Stimulated activated naive CD8-positive, alpha-beta T cell treated with anti-CD3 and anti-CD28 coated beads, Interleukin-15, amount 100 ng/mL, for 72 hours (primary cell): ENCODE results near the gene TFRC.
"Not testable (repeated sequence)": the region's sequence is repeated elsewhere in the genome, so short reads cannot be mapped to it uniquely, and the experiment has no call there.

ENCODE experiments used
- ATAC-seq: fragments of 150-1000 bp; cut with Tn5 transposase; 2 replicates; pipeline ENCODE4 v1.10.0; 2021; ENCODE audit warnings: mild to moderate bottlenecking, moderate library complexity
- DNase-seq, 2 donors: peaks; one replicate each; pipeline ENCODE4 v3.0.0; 2021 to 2022
- H3K27ac Mint-ChIP-seq, 2 donors: one replicate each; pipeline ENCODE4 v1.8.0; 2022; ENCODE audit warnings: mild to moderate bottlenecking in 2 of 2, mixed read lengths in 2 of 2, moderate library complexity in 2 of 2
- H3K27me3 Mint-ChIP-seq: one replicate; pipeline ENCODE4 v1.8.0; 2022; ENCODE audit warnings: mixed read lengths
- H3K4me1 Mint-ChIP-seq: one replicate; pipeline ENCODE4 v1.8.0; 2022; ENCODE audit warnings: mild to moderate bottlenecking, mixed read lengths
- H3K4me3 Mint-ChIP-seq, 2 donors: one replicate each; pipeline ENCODE4 v1.8.0; 2022; ENCODE audit warnings: mild to moderate bottlenecking in 2 of 2, mixed read lengths in 2 of 2, moderate library complexity in 1 of 2
- H3K9me3 Mint-ChIP-seq, 2 donors: one replicate each; pipeline ENCODE4 v1.8.0; 2022; ENCODE audit warnings: mixed read lengths in 2 of 2

The TFRC gene

DNA sequence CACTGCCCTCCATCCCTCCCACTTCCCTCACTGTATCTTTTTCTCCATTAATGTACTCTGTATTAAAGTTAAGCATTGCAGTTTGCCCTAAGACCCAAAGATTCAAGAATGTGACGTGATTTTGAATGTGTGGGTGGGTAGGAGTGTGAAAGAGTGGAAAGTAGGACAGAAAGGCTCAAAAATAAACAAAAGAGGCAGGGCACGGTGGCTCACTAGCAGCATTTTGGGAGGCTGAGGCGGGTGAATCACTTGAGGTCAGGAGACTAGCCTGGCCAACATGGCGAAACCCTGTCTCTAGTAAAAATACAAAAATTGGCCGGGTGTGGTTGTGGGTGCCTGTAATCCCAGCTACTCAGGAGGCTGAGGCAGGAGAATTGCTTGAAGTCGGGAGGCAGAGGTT, 18.4 kb downstream of the TFRC start:
- ATAC-seq, result no peak
- H3K4me3 Mint-ChIP-seq, result no peak overlapping the region
- no peaks in the 10 kb centered on the region for H3K4me1 Mint-ChIP-seq

GRCh38 chr3:196063049-196063448, 18.8 kb downstream of the TFRC start:
- ATAC-seq, result no peak
- Mint-ChIP-seq H3K27ac (no peak overlapping the region), H3K27me3 (no peaks in the 10 kb centered on the region), H3K4me3 (no peak overlapping the region), H3K9me3 (no peaks in the 10 kb centered on the region), H3K4me1 (no peaks in the 10 kb centered on the region)
- no peak for DNase-seq

More for the DNA sequence above, 18.4 kb downstream of the TFRC start:
- no peaks in the 10 kb centered on the region for H3K27me3 Mint-ChIP-seq
- H3K27ac Mint-ChIP-seq, result no peak overlapping the region
- DNase-seq, result no peak
- H3K9me3 Mint-ChIP-seq, result no peaks in the 10 kb centered on the region

DNA sequence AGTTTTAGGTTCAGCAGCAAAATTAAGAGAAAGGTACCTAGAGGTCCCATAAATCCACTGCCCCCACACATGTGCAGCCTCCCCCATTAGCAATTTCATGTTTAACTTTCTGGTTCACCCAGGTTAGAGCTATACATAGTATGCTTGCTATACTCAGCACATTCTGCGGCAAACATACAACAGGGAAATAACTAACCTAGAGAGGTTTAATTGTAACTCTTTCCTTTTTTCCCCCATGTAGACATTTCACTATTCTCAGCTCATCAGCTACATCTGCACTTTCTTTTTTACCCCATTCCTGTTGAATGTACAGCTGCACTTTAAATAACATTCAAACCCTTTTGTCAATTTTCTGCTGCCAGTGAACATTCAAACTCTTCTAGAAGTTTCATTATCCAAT, 21.1 kb downstream of the TFRC start:
- no peak for DNase-seq
- no peaks in the 10 kb centered on the region for H3K27me3 Mint-ChIP-seq
- no peaks in the 10 kb centered on the region for H3K9me3 Mint-ChIP-seq
- H3K4me3 Mint-ChIP-seq, result no peak overlapping the region
- peak overlapping the region in 1 of 2 donors; percentile 16 for H3K27ac Mint-ChIP-seq
- H3K4me1 Mint-ChIP-seq, result no peaks in the 10 kb centered on the region
- no peak for ATAC-seq

- Mint-ChIP-seq H3K27me3 (no peaks in the 10 kb centered on the region), H3K9me3 (no peaks in the 10 kb centered on the region), H3K4me1 (no peaks in the 10 kb centered on the region), H3K27ac (peak overlapping the region in 1 of 2 donors; percentile 62), H3K4me3 (no peak overlapping the region)
- no peak for ATAC-seq
- no peak for DNase-seq
Observed at GRCh38 chr3:196057760-196058331, 24.0 kb downstream of the TFRC start.

- H3K9me3 Mint-ChIP-seq, ATAC-seq: not testable (repeated sequence)
- peak overlapping the region in 1 of 2 donors; percentile 33 for H3K27ac Mint-ChIP-seq
Observed at GRCh38 chr3:196056371-196056770, 25.5 kb downstream of the TFRC start.

GRCh38 chr3:196055683-196056270, 26.1 kb downstream of the TFRC start:
- Mint-ChIP-seq H3K4me1 (peaks cover 8% of the 10 kb centered on the region), H3K27me3 (no peaks in the 10 kb centered on the region), H3K4me3 (no peak overlapping the region), H3K27ac (peak overlapping the region; percentile 71 to 77), H3K9me3 (no peaks in the 10 kb centered on the region)
- DNase-seq, result no peak
- peak; percentile 40 for ATAC-seq

More at GRCh38 chr3:196056371-196056770, 25.5 kb downstream of the TFRC start:
- DNase-seq, H3K27me3 Mint-ChIP-seq, H3K4me1 Mint-ChIP-seq, H3K4me3 Mint-ChIP-seq: not testable (repeated sequence)

DNA sequence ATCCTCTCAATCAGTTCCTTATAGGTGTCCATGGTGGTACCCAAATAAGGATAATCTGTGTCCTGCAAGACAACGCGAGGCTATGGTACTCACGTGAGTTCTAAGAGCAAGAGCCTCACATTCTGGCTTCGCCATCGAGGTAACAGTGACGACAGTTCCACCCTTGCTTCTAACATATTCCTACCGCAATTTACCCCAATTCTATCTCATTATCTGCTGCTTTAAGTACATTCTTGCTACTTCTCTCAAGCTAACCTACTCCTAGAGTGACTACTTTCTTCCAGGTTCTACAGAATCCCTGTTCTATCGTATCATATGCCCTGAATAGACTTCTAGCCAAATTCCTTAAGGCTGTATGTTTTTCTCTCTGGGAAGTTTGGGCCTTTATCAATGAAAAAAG, 26.6 kb downstream of the TFRC start:
- no peak for DNase-seq
- H3K9me3 Mint-ChIP-seq, result no peaks in the 10 kb centered on the region
- peak overlapping the region; percentile 71 to 77 for H3K27ac Mint-ChIP-seq
- H3K4me1 Mint-ChIP-seq, result peaks cover 8% of the 10 kb centered on the region
- no peaks in the 10 kb centered on the region for H3K27me3 Mint-ChIP-seq
- no peak for ATAC-seq
- H3K4me3 Mint-ChIP-seq, result no peak overlapping the region

- DNase-seq (no peak), ATAC-seq (no peak)
- H3K27ac Mint-ChIP-seq, result no peak overlapping the region
- no peak overlapping the region for H3K4me3 Mint-ChIP-seq
- no peaks in the 10 kb centered on the region for H3K9me3 Mint-ChIP-seq
- no peaks in the 10 kb centered on the region for H3K27me3 Mint-ChIP-seq
- peaks cover 8% of the 10 kb centered on the region for H3K4me1 Mint-ChIP-seq
Observed at GRCh38 chr3:196054661-196055060, 27.2 kb downstream of the TFRC start.

DNA sequence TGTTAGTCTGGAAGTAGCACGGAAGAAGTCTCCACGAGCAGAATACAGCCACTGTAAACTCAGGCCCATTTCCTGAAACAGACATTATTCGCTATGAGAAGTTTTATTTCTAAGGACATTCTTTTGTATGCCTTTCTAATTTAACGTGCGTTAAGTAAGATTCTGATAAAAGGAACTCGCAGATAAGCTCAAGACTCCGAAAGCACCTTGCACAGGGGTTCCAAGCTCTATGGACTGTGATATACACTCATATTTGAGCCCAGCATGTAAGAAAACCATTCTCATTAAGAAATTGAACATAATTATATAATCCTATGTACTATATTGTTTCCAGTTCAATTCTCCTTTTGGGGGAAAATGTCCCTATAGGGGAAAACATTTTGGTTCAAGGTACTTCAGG, 28.4 kb downstream of the TFRC start:
- no peak for ATAC-seq

GRCh38 chr3:196051282-196052076, 30.4 kb downstream of the TFRC start:
- H3K27ac Mint-ChIP-seq, result no peak overlapping the region
- ATAC-seq (no peak), DNase-seq (no peak)
- H3K27me3 Mint-ChIP-seq, result no peaks in the 10 kb centered on the region
- H3K4me1 Mint-ChIP-seq, result peaks cover 8% of the 10 kb centered on the region
- no peak overlapping the region for H3K4me3 Mint-ChIP-seq
- H3K9me3 Mint-ChIP-seq, result no peaks in the 10 kb centered on the region

More for the DNA sequence above, 28.4 kb downstream of the TFRC start:
- no peak for DNase-seq
- Mint-ChIP-seq H3K9me3 (no peaks in the 10 kb centered on the region), H3K27ac (peak overlapping the region in 1 of 2 donors; percentile 12), H3K4me1 (peaks cover 8% of the 10 kb centered on the region), H3K4me3 (no peak overlapping the region), H3K27me3 (no peaks in the 10 kb centered on the region)

GRCh38 chr3:196050597-196050996, 31.3 kb downstream of the TFRC start:
- no peaks in the 10 kb centered on the region for H3K9me3 Mint-ChIP-seq
- H3K4me3 Mint-ChIP-seq, result no peak overlapping the region
- no peaks in the 10 kb centered on the region for H3K27me3 Mint-ChIP-seq
- H3K4me1 Mint-ChIP-seq, result peaks cover 8% of the 10 kb centered on the region
- DNase-seq (no peak), ATAC-seq (no peak)
- no peak overlapping the region for H3K27ac Mint-ChIP-seq

- ATAC-seq, result no peak
- H3K4me3 Mint-ChIP-seq, result no peak overlapping the region
- no peak for DNase-seq
- no peak overlapping the region for H3K27ac Mint-ChIP-seq
- H3K4me1 Mint-ChIP-seq, result peaks cover 8% of the 10 kb centered on the region
- no peaks in the 10 kb centered on the region for H3K27me3 Mint-ChIP-seq
- no peaks in the 10 kb centered on the region for H3K9me3 Mint-ChIP-seq
Observed at GRCh38 chr3:196049653-196050052, 32.2 kb downstream of the TFRC start.

- ATAC-seq (no peak), DNase-seq (no peak)
- Mint-ChIP-seq H3K4me1 (peaks cover 8% of the 10 kb centered on the region), H3K9me3 (no peaks in the 10 kb centered on the region), H3K4me3 (no peak overlapping the region), H3K27me3 (no peaks in the 10 kb centered on the region), H3K27ac (peak overlapping the region in 1 of 2 donors; percentile 59)
Observed at GRCh38 chr3:196048922-196049598, 32.8 kb downstream of the TFRC start.

- H3K9me3 Mint-ChIP-seq, result peaks cover 0 to 7% of the 10 kb centered on the region in 2 donors
- DNase-seq, result no peak
- peak; percentile 33 for ATAC-seq
Observed at GRCh38 chr3:196047391-196048030, 34.4 kb downstream of the TFRC start.

GRCh38 chr3:196044513-196044912, 37.4 kb downstream of the TFRC start:
- Mint-ChIP-seq H3K27ac (peak overlapping the region in 1 of 2 donors; percentile 67), H3K4me1 (no peaks in the 10 kb centered on the region), H3K9me3 (peaks cover 7 to 17% of the 10 kb centered on the region in 2 donors), H3K27me3 (no peaks in the 10 kb centered on the region), H3K4me3 (no peak overlapping the region)
- DNase-seq, result no peak
- no peak for ATAC-seq

More at GRCh38 chr3:196047391-196048030, 34.4 kb downstream of the TFRC start:
- no peak overlapping the region for H3K4me3 Mint-ChIP-seq
- H3K27ac Mint-ChIP-seq, result no peak overlapping the region
- H3K4me1 Mint-ChIP-seq, result peaks cover 8% of the 10 kb centered on the region
- no peaks in the 10 kb centered on the region for H3K27me3 Mint-ChIP-seq
